Astrocyte (in vitro differentiated cells and primary cell): Measurements from ENCODE around the gene CRYBG2.

Experiments
- EZH2 ChIP-seq: IDR thresholded peaks from 2 replicates; pipeline ENCODE4 v1.6.1; 2012; ENCODE audit warnings: mild to moderate bottlenecking, low read length, inconsistent platforms; ENCODE audit not compliant: insufficient read depth
- TF ChIP-seq, protein P1 (sequence below): IDR thresholded peaks from 2 replicates; pipeline ENCODE4 v1.5.1; 2011; ENCODE audit warnings: low read depth, mild to moderate bottlenecking, inconsistent platforms, low read length, moderate library complexity; ENCODE audit not compliant: insufficient read depth

DNA sequence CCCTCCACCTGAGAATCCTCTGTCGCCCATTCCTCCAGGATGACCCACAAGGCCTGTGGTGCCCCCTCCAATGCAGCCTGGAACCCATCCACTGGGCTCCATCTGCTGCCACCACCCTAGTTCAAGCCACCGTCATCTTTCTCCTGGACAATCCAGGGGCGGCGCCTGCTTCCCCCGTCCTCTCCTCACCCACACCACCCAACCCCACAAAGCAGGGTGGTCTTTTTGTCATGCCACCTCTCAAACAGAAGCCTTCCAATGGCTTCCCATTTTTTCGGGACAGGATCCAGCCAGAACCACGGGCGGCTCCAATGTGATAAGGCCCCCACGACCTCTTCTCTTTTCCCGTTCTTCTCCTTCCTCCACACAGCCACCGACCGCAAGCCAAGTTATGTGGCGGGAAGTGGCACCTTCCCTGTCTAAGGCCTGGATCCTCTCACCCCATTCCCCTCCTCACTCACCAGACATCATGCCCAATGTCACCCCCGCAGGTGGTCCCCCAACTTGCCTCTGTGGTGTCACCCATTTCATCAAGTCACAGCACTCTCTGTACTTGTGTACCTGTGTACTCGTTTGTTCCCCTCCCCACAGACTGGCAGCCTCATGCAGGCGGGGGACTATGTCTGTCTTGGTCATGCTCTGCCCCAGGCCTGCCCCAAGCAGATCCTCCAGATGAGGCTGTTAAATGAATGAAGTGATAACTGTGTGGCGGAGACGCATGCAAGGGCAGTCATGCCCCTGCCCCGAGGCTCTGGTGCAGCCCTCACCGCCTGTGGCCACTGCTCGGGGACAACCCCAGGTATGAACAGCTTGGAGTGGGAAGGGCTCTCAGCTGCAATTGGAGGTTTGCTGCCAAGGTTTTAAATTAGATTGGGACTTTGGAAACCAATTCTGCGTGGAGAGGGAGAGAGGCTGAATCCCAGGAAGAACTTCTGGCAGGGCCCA is 58.5 kb downstream of the CRYBG2 start:
- TF ChIP-seq EZH2: no peak
- TF ChIP-seq, protein P1, sequence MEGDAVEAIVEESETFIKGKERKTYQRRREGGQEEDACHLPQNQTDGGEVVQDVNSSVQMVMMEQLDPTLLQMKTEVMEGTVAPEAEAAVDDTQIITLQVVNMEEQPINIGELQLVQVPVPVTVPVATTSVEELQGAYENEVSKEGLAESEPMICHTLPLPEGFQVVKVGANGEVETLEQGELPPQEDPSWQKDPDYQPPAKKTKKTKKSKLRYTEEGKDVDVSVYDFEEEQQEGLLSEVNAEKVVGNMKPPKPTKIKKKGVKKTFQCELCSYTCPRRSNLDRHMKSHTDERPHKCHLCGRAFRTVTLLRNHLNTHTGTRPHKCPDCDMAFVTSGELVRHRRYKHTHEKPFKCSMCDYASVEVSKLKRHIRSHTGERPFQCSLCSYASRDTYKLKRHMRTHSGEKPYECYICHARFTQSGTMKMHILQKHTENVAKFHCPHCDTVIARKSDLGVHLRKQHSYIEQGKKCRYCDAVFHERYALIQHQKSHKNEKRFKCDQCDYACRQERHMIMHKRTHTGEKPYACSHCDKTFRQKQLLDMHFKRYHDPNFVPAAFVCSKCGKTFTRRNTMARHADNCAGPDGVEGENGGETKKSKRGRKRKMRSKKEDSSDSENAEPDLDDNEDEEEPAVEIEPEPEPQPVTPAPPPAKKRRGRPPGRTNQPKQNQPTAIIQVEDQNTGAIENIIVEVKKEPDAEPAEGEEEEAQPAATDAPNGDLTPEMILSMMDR: no peak
